Measurements from ENCODE around the gene TNK2. TPM values are rescaled to one million over a fixed set of nuclear protein-coding genes. Genes with fewer than 3 reads are reported as not detected.

The TNK2 gene
- polyA plus RNA-seq, 3 donors, result 0.84 to 131 (median 1.8) TPM

DNA sequence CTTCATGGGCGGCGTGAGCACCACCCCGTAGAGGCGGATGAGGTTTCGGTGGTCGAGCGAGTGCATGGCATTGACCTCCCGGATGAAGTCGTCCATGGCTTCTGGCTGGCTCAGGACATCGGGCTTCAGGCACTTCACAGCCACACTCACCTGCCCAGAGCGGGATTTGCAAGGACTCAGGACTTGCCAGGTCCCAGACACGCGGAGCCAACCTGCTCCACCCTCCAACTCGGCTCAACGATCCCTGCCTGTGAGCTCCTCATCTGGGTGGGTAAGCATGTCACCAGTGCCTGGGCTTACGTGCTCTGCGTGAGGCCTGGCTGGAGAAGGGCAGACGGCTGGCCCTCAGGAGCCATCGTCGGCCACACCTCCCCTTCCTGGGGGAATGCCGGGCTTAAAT lies 25.2 kb downstream of the TNK2 start:
- Histone ChIP-seq H3K4me2 (replicated peaks; ENCODE audit: extremely low read depth, low read length, poor library complexity, severe bottlenecking) (no peak overlapping the region), H3K4me1 (ENCODE audit: control insufficient read depth in 1 of 2, insufficient read depth in 2 of 2, low read length in 2 of 2) (no peaks in the 10 kb centered on the region), H3K27ac (ENCODE audit: low read depth in 1 of 2, low read length in 2 of 2) (no peak overlapping the region), H3K27me3 (ENCODE audit: control insufficient read depth in 2 of 2, insufficient read depth in 2 of 2, low read length in 2 of 2) (no peaks in the 10 kb centered on the region), H3K9me3 (replicated peaks in 1 of 2; ENCODE audit: control insufficient read depth in 1 of 2, insufficient read depth in 1 of 2, low read length in 2 of 2) (no peaks in the 10 kb centered on the region), H3K4me3 (replicated peaks in 1 of 3; ENCODE audit: low read depth in 2 of 3, low read length in 3 of 3) (no peak overlapping the region), H2AFZ (ENCODE audit: insufficient read depth, low read depth, low read length, poor library complexity, severe bottlenecking) (no peak overlapping the region), H3K36me3 (replicated peaks in 1 of 2; ENCODE audit: control insufficient read depth in 1 of 2, insufficient read depth in 2 of 2, low read length in 2 of 2) (peaks cover 86 to 93% of the 10 kb centered on the region in 2 donors), H4K20me1 (ENCODE audit: insufficient read depth, low read length) (peaks cover 92% of the 10 kb centered on the region), H3K79me2 (ENCODE audit: insufficient read depth, low read length) (peaks cover 44% of the 10 kb centered on the region), H3K9ac (ENCODE audit: insufficient read depth, low read length, poor library complexity, severe bottlenecking) (no peak overlapping the region)
- no peak overlapping the region for H3K4me3 Mint-ChIP-seq
- TF ChIP-seq, protein P1, sequence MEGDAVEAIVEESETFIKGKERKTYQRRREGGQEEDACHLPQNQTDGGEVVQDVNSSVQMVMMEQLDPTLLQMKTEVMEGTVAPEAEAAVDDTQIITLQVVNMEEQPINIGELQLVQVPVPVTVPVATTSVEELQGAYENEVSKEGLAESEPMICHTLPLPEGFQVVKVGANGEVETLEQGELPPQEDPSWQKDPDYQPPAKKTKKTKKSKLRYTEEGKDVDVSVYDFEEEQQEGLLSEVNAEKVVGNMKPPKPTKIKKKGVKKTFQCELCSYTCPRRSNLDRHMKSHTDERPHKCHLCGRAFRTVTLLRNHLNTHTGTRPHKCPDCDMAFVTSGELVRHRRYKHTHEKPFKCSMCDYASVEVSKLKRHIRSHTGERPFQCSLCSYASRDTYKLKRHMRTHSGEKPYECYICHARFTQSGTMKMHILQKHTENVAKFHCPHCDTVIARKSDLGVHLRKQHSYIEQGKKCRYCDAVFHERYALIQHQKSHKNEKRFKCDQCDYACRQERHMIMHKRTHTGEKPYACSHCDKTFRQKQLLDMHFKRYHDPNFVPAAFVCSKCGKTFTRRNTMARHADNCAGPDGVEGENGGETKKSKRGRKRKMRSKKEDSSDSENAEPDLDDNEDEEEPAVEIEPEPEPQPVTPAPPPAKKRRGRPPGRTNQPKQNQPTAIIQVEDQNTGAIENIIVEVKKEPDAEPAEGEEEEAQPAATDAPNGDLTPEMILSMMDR (IDR thresholded peaks at IDR 0.05), result no peak
- peaks cover 63 to 87% of the 10 kb centered on the region in 2 donors for H3K36me3 Mint-ChIP-seq
- no peaks in the 10 kb centered on the region for H3K4me1 Mint-ChIP-seq
- peaks cover 0 to 3% (median 0%) of the 10 kb centered on the region in 7 donors for H3K9me3 Mint-ChIP-seq
- H3K27me3 Mint-ChIP-seq (ENCODE audit: low read depth in 3 of 3), result peaks cover 0 to 1% (median 0%) of the 10 kb centered on the region in 3 donors
- intact Hi-C loops (cut with micrococcal nuclease), result no loop called here
- DNase-seq, result no peak
- H3K27ac Mint-ChIP-seq, result no peak overlapping the region
- WGBS (ENCODE audit: insufficient coverage), result 98% methylated on average over 18 of the region's 21 CpGs

DNA sequence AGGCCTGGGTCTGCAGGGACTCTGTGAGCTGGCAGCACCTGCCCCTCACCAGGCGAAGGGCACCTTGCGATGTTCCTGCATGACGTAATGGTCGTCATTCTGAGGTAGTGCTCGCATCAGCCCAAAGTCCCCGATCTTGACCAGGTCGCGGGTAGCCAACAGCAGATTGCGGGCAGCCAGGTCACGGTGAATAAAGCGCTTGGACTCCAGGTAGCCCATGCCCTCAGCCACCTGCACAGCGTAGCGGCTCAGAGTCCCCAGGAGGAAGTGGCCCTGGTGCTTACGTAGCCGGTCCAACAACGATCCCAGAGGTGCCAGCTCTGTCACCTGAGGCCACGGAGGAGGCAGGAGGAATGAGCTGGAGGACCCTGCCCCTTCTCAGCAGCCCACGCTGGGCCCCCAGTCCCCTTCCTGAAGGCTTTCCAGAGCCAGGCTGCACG lies 26.3 kb downstream of the TNK2 start:
- H3K4me2 ChIP-seq (replicated peaks; ENCODE audit: extremely low read depth, low read length, poor library complexity, severe bottlenecking), result no peak overlapping the region
- WGBS (ENCODE audit: insufficient coverage), result 96% methylated on average over 19 of the region's 19 CpGs
- H3K9me3 ChIP-seq (replicated peaks in 1 of 2; ENCODE audit: control insufficient read depth in 1 of 2, insufficient read depth in 1 of 2, low read length in 2 of 2), result no peaks in the 10 kb centered on the region
- H3K79me2 ChIP-seq (ENCODE audit: insufficient read depth, low read length), result peaks cover 46% of the 10 kb centered on the region
- peaks cover 63 to 90% of the 10 kb centered on the region in 2 donors for H3K36me3 Mint-ChIP-seq
- TF ChIP-seq, protein P1 (IDR thresholded peaks at IDR 0.05), result no peak
- H4K20me1 ChIP-seq (ENCODE audit: insufficient read depth, low read length), result peaks cover 92% of the 10 kb centered on the region
- H3K27ac Mint-ChIP-seq, result no peak overlapping the region
- H3K9ac ChIP-seq (ENCODE audit: insufficient read depth, low read length, poor library complexity, severe bottlenecking), result no peak overlapping the region
- no peak for DNase-seq
- peaks cover 0 to 1% (median 0%) of the 10 kb centered on the region in 3 donors for H3K27me3 Mint-ChIP-seq (ENCODE audit: low read depth in 3 of 3)
- no peak overlapping the region for H3K4me3 Mint-ChIP-seq
- H3K27ac ChIP-seq (ENCODE audit: low read depth in 1 of 2, low read length in 2 of 2), result no peak overlapping the region
- H3K4me3 ChIP-seq (replicated peaks in 1 of 3; ENCODE audit: low read depth in 2 of 3, low read length in 3 of 3), result no peak overlapping the region
- no peaks in the 10 kb centered on the region for H3K27me3 ChIP-seq (ENCODE audit: control insufficient read depth in 2 of 2, insufficient read depth in 2 of 2, low read length in 2 of 2)
- intact Hi-C loops (cut with micrococcal nuclease), result no loop called here
- peaks cover 0 to 3% (median 0%) of the 10 kb centered on the region in 7 donors for H3K9me3 Mint-ChIP-seq
- peaks cover 0 to 6% of the 10 kb centered on the region in 2 donors for H3K4me1 ChIP-seq (ENCODE audit: control insufficient read depth in 1 of 2, insufficient read depth in 2 of 2, low read length in 2 of 2)
- H2AFZ ChIP-seq (ENCODE audit: insufficient read depth, low read depth, low read length, poor library complexity, severe bottlenecking), result no peak overlapping the region
- H3K4me1 Mint-ChIP-seq, result peaks cover under 1% of the 10 kb centered on the region
- H3K36me3 ChIP-seq (replicated peaks in 1 of 2; ENCODE audit: control insufficient read depth in 1 of 2, insufficient read depth in 2 of 2, low read length in 2 of 2), result peaks cover 86 to 93% of the 10 kb centered on the region in 2 donors

Data from CD14-positive monocyte (primary cell).